T follicular helper cell (primary cell): ENCODE results near the gene TSPAN15.

Experiments used
- DNase-seq: peaks from one replicate; pipeline ENCODE4 v3.0.0-alpha.2; 2020; ENCODE audit warnings: low read depth

Gene TSPAN15

GRCh38 chr10:69553328-69553727 lies 102.1 kb downstream of the TSPAN15 start:
- no peak for DNase-seq

GRCh38 chr10:69554611-69555010 lies 103.3 kb downstream of the TSPAN15 start:
- no peak for DNase-seq
